GM18505 (cell line): ENCODE measurements around the gene GOLGA2.

ENCODE experiments used
- ATAC-seq: cut with Tn5 transposase; IDR thresholded peaks from one replicate; pipeline ENCODE4 v1.9.1; 2021; ENCODE audit not compliant: unreplicated experiment
- POLR2A ChIP-seq: IDR thresholded peaks from 4 replicates; pipeline ENCODE4 v1.6.1; 2011; ENCODE audit warnings: borderline replicate concordance; ENCODE audit not compliant: insufficient read depth, insufficient read length; ENCODE audit errors: extremely low read depth

Gene GOLGA2

GRCh38 chr9:128275198-128276007 is at the start of gene GOLGA2:
Gene GOLGA2 (minus strand): TSS chr9:128276007. CDS start chr9:128275976, 31 bp downstream.
- peak; percentile 48 for TF ChIP-seq POLR2A

GRCh38 chr9:128324401-128324800 is 48.6 kb upstream of the GOLGA2 start:
- no peak for TF ChIP-seq POLR2A
- no peak for ATAC-seq

More at GRCh38 chr9:128275198-128276007, at the start of gene GOLGA2:
- ATAC-seq, result peak; percentile 48

GRCh38 chr9:128323791-128324190 is 48.0 kb upstream of the GOLGA2 start:
- TF ChIP-seq POLR2A, result no peak
- no peak for ATAC-seq

GRCh38 chr9:128323212-128323730 is 47.5 kb upstream of the GOLGA2 start:
- ATAC-seq, result no peak
- TF ChIP-seq POLR2A, result no peak

GRCh38 chr9:128322404-128323211 is 46.8 kb upstream of the GOLGA2 start, which contains the start of the genes COQ4 and TRUB2:
Gene COQ4 (plus strand): TSS chr9:128322839. CDS start chr9:128322859, 20 bp downstream.
Gene TRUB2 (minus strand): TSS chr9:128322447. CDS start chr9:128322408, 39 bp downstream.
- peak; percentile 74 for ATAC-seq
- peak; percentile 92 for TF ChIP-seq POLR2A

GRCh38 chr9:128321879-128322403 is 46.1 kb upstream of the GOLGA2 start:
- peak; percentile 14 for ATAC-seq
- TF ChIP-seq POLR2A, result no peak

GRCh38 chr9:128321343-128321742 is 45.5 kb upstream of the GOLGA2 start:
- no peak for ATAC-seq
- no peak for TF ChIP-seq POLR2A

- no peak for ATAC-seq
- no peak for TF ChIP-seq POLR2A
Observed at GRCh38 chr9:128317629-128318028, 41.8 kb upstream of the GOLGA2 start.

GRCh38 chr9:128316421-128316820 is 40.6 kb upstream of the GOLGA2 start:
- TF ChIP-seq POLR2A, result no peak

GRCh38 chr9:128314697-128315096 is 38.9 kb upstream of the GOLGA2 start:
- ATAC-seq, result no peak
- TF ChIP-seq POLR2A, result no peak

More at GRCh38 chr9:128316421-128316820, 40.6 kb upstream of the GOLGA2 start:
- ATAC-seq, result no peak

- no peak for ATAC-seq
- no peak for TF ChIP-seq POLR2A
Observed at GRCh38 chr9:128310461-128310860, 34.7 kb upstream of the GOLGA2 start.

GRCh38 chr9:128309551-128309950 is 33.7 kb upstream of the GOLGA2 start:
- no peak for TF ChIP-seq POLR2A
- no peak for ATAC-seq

- ATAC-seq, result no peak
- TF ChIP-seq POLR2A, result no peak
Observed at GRCh38 chr9:128304971-128305288, 29.1 kb upstream of the GOLGA2 start.
